ENCODE measurements around the gene OR13G1.

GRCh38 chr1:247721222-247721621 is 41.7 kb upstream of the OR13G1 start:
- TF ChIP-seq, protein P1, sequence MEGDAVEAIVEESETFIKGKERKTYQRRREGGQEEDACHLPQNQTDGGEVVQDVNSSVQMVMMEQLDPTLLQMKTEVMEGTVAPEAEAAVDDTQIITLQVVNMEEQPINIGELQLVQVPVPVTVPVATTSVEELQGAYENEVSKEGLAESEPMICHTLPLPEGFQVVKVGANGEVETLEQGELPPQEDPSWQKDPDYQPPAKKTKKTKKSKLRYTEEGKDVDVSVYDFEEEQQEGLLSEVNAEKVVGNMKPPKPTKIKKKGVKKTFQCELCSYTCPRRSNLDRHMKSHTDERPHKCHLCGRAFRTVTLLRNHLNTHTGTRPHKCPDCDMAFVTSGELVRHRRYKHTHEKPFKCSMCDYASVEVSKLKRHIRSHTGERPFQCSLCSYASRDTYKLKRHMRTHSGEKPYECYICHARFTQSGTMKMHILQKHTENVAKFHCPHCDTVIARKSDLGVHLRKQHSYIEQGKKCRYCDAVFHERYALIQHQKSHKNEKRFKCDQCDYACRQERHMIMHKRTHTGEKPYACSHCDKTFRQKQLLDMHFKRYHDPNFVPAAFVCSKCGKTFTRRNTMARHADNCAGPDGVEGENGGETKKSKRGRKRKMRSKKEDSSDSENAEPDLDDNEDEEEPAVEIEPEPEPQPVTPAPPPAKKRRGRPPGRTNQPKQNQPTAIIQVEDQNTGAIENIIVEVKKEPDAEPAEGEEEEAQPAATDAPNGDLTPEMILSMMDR (IDR thresholded peaks at IDR 0.05; ENCODE audit: low read depth, low read length): no peak
- no peak for TF ChIP-seq EZH2phosphoT487 (IDR thresholded peaks at IDR 0.05; ENCODE audit: low read depth)
